Panc1 (cell line): ENCODE data around the gene CACNA1D. TPM values are rescaled to one million over a fixed set of nuclear protein-coding genes. Genes with fewer than 3 reads are reported as not detected.

Source experiments
- ATAC-seq: fragments of 200-7000 bp; cut with Tn5 transposase; 2 replicates; pipeline ENCODE4 v1.9.1; 2020; ENCODE audit warnings: mild to moderate bottlenecking, moderate library complexity
- BruUV-seq: library from RNA; stranded (reverse); fragments of 400-500 nt; replicated peaks from 2 replicates; lab custom pipeline; 2021; lab: Mats Ljungman, UMichigan
- CTCF ChIA-PET: fragments of 300-600 bp; sonication (Branson Sonifier 250); formaldehyde crosslinking; loops from one replicate; lab custom pipeline; 2022; ENCODE audit warnings: antibody characterized with exemption; lab: Charles Lee
- POLR2A ChIA-PET: fragments of 300-600 bp; sonication (Branson Sonifier 250); formaldehyde crosslinking; loops from one replicate; lab custom pipeline; 2022; ENCODE audit warnings: antibody characterized with exemption; lab: Charles Lee
- DNase-seq: peaks from one replicate; pipeline ENCODE4 v3.0.0-alpha.2; 2010; ENCODE audit warnings: low read depth, low spot score
- H3K27ac ChIP-seq: 2 replicates; pipeline ENCODE4 v1.5.1; 2011; ENCODE audit warnings: mild to moderate bottlenecking, low read length, inconsistent platforms
- H3K27me3 ChIP-seq: fragments of 200-500 bp; sonication (Bioruptor generic); 2 replicates; pipeline ENCODE4 v1.6.0; 2014; ENCODE audit warnings: low read length, inconsistent platforms; ENCODE audit not compliant: control insufficient read depth, insufficient read depth
- H3K36me3 ChIP-seq: fragments of 200-500 bp; sonication (Bioruptor generic); 2 replicates; pipeline ENCODE4 v1.5.1; 2014; ENCODE audit warnings: inconsistent platforms, mild to moderate bottlenecking, low read length, moderate library complexity; ENCODE audit not compliant: control insufficient read depth, insufficient read depth
- H3K4me1 ChIP-seq: 2 replicates; pipeline ENCODE4 v1.5.1; 2011; ENCODE audit warnings: inconsistent platforms, mild to moderate bottlenecking, low read length, moderate library complexity; ENCODE audit not compliant: control insufficient read depth, insufficient read depth
- H3K4me3 ChIP-seq, 2 experiments: 2 replicates each; pipeline ENCODE4 v1.5.1; 2011 to 2012; ENCODE audit warnings: low read depth in 2 of 2, low read length in 2 of 2, mild to moderate bottlenecking in 2 of 2, inconsistent platforms in 1 of 2, moderate library complexity in 1 of 2
- H3K9me3 ChIP-seq: fragments of 200-500 bp; sonication (Bioruptor generic); 2 replicates; pipeline ENCODE4 v1.5.1; 2014; ENCODE audit warnings: low read depth, mild to moderate bottlenecking, inconsistent platforms, low read length, moderate library complexity; ENCODE audit not compliant: control insufficient read depth, insufficient read depth
- CTCF ChIP-seq: fragments of 450-650 bp; IDR thresholded peaks from 2 replicates; pipeline ENCODE4 v1.5.1; 2017; ENCODE audit warnings: mild to moderate bottlenecking
- POLR2AphosphoS5 ChIP-seq: IDR thresholded peaks from 2 replicates; pipeline ENCODE4 v1.6.1; 2012; ENCODE audit warnings: mild to moderate bottlenecking, low read depth, low read length, moderate library complexity
- REST ChIP-seq, 2 experiments: IDR thresholded peaks; 2 replicates each; pipeline ENCODE4 v1.6.1; 2011 to 2012; ENCODE audit warnings: low read depth in 2 of 2, control low read depth in 1 of 2, low read length in 1 of 2, mild to moderate bottlenecking in 1 of 2, moderate library complexity in 1 of 2; ENCODE audit not compliant: insufficient read depth in 1 of 2
- SIN3A ChIP-seq: IDR thresholded peaks from 2 replicates; pipeline ENCODE4 v1.6.1; 2012; ENCODE audit warnings: low read depth, mild to moderate bottlenecking, low read length, moderate library complexity, borderline replicate concordance; ENCODE audit not compliant: insufficient read depth
- TCF7L2 ChIP-seq: IDR thresholded peaks from 2 replicates; pipeline ENCODE4 v1.6.1; 2011; ENCODE audit warnings: mild to moderate bottlenecking, low read depth, low read length, inconsistent platforms
- in situ Hi-C: cut with HindIII; loops from 2 replicates; pipeline ENCODE4 v1.10.0; 2016; ENCODE audit warnings: low sequenced_read_pairs, low pct_unique_long_range_greater_than_20kb
- intact Hi-C: fragments of 100-400 bp; cut with micrococcal nuclease; formaldehyde crosslinking; loops from one replicate; pipeline ENCODE4 v1.10.0; 2022; ENCODE audit not compliant: unreplicated experiment
- total RNA-seq: library from RNA; stranded (reverse); gene quantifications from one replicate; pipeline ENCODE4 v1.2.1, GENCODE V29; 2021; ENCODE audit not compliant: unreplicated experiment

CACNA1D gene
- total RNA-seq, 1 experiment from 2014 or later, result 23.0 TPM

GRCh38 chr3:53506110-53506762 is 11.8 kb downstream of the CACNA1D start:
- in situ Hi-C loops, result no loop called here

GRCh38 chr3:53506763-53507145 is 12.3 kb downstream of the CACNA1D start:
- TF ChIP-seq POLR2AphosphoS5, result no peak
- TF ChIP-seq TCF7L2, result no peak
- TF ChIP-seq CTCF, result no peak
- no peak for TF ChIP-seq REST (IDR thresholded peaks at IDR 0.05; ENCODE audit: insufficient read depth in 1 of 2, low read depth in 2 of 2, low read length in 1 of 2)
- no peak for ATAC-seq
- no peak overlapping the region for H3K4me3 ChIP-seq
- in situ Hi-C loops, result no loop called here
- intact Hi-C loops, result no loop called here
- ChIA-PET POLR2A (no interaction called here), CTCF (no interaction called here)
- BruUV-seq, result no TSS peak
- H3K27me3 ChIP-seq, result no peaks in the 10 kb centered on the region
- no peak overlapping the region for H3K27ac ChIP-seq
- H3K4me1 ChIP-seq, result peaks cover 6% of the 10 kb centered on the region; the same call in 1 of the 2 replicates
- no peaks in the 10 kb centered on the region for H3K36me3 ChIP-seq
- no peak for DNase-seq
- H3K9me3 ChIP-seq, result no peaks in the 10 kb centered on the region

More at GRCh38 chr3:53506110-53506762, 11.8 kb downstream of the CACNA1D start:
- Histone ChIP-seq H3K4me3 (no peak overlapping the region), H3K4me1 (peaks cover 11% of the 10 kb centered on the region; the same call in 1 of the 2 replicates), H3K27me3 (no peaks in the 10 kb centered on the region), H3K9me3 (no peaks in the 10 kb centered on the region), H3K27ac (no peak overlapping the region), H3K36me3 (no peaks in the 10 kb centered on the region)
- ATAC-seq (no peak), DNase-seq (no peak)
- BruUV-seq, result no TSS peak
- intact Hi-C loops, result no loop called here
- no peak for TF ChIP-seq TCF7L2
- no peak for TF ChIP-seq POLR2AphosphoS5
- TF ChIP-seq REST (IDR thresholded peaks at IDR 0.05; ENCODE audit: insufficient read depth in 1 of 2, low read depth in 2 of 2, low read length in 1 of 2), result no peak
- TF ChIP-seq SIN3A, result no peak
- no peak for TF ChIP-seq CTCF
- CTCF ChIA-PET, result no interaction called here
- POLR2A ChIA-PET, result no interaction called here
